Thymus (tissue), 2 donors: ENCODE results near the gene AGR3. TPM values are rescaled to one million over a fixed set of nuclear protein-coding genes. Genes with fewer than 3 reads are reported as not detected.

Source experiments
- polyA plus RNA-seq: library from polyadenylated mRNA; stranded (reverse); fragments of 200-250 nt; gene quantifications from one replicate; pipeline ENCODE4 v1.2.3, GENCODE V29; 2013
- total RNA-seq: library from RNA; stranded (reverse); fragments of 120-200 nt; gene quantifications from one replicate; pipeline ENCODE4 v1.2.4, GENCODE V29; 2013
- donor health status: healthy.

The AGR3 gene
- total and polyA plus RNA-seq, 2 donors: 1.3 TPM; not detected in 1

Other genes starting within 250 kb of the AGR3 start
- gene ANKMY2, start 236.2 kb downstream of the AGR3 start, total RNA-seq: 18.2 TPM
- gene ANKMY2, start 236.2 kb downstream of the AGR3 start, polyA plus RNA-seq: 13.1 TPM
- 41.1 TPM for gene BZW2, start 235.8 kb downstream of the AGR3 start, total RNA-seq
- 40.3 TPM for gene BZW2, start 235.8 kb downstream of the AGR3 start, polyA plus RNA-seq
- gene TSPAN13, start 128.2 kb downstream of the AGR3 start, total RNA-seq: 10.5 TPM
- 51.9 TPM for gene TSPAN13, start 128.2 kb downstream of the AGR3 start, polyA plus RNA-seq
- gene AGR2, start 77.0 kb downstream of the AGR3 start, total RNA-seq: 1.7 TPM
- gene AGR2, start 77.0 kb downstream of the AGR3 start, polyA plus RNA-seq: 4.5 TPM